NCI-H187 treated with DMSO at 0.1 percent for 48 hours (cell line): ENCODE data around the gene CCBE1.

ENCODE experiments used
- DNase-seq: peaks from one replicate; lab custom pipeline; 2025; lab: John Stamatoyannopoulos, UW

The CCBE1 gene

DNA sequence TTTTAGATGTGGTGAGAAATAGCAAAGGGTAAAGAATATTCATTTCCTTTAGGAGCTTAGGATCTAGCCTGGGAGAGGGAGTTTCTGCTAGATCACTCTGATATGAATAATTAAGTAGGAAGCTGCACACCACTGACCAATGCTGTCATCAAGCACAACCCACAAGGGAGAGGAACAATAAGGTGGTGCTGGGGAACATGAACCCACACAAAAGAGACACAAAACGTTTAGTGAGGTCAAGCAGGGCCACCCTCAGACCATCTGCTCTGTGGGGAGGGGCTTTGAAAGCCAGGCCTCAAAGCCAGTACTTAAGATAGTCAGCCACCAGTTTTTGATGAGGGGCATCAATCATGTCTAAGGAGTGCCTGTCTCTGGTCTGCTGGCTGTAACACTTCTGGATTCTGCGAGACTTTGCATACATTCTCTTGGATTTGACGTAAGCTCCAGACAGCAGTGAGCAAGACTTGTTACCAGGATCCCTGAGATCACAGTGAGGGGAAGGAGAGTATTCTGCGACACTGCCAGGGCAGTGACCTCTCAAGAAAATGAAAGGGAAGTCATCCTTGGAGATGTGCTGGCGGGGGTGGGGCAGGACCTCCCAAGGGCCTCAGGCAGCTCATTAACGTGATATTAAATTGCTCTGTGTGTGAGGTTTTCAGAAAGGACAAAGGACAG is 127.0 kb downstream of the CCBE1 start:
- DNase-seq, result no peak

DNA sequence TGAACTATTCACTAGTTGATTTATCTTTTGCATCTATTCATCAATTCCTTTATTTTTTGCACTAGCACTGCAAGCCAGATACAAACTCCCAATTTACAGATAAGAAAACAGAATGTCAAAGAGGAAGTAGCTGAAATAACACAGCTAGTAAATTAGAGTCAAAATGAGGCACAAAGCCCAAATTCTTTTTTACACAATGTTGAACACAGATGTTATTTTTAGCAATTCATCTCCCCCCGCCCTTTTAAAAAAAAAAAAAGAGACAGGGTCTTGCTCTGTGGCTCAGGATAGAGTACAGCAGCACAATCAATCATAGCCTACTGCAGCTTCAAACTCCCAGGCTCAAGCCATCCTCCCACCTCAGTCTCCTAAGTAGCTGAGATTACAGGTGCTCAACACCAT is 127.8 kb downstream of the CCBE1 start:
- no peak for DNase-seq

DNA sequence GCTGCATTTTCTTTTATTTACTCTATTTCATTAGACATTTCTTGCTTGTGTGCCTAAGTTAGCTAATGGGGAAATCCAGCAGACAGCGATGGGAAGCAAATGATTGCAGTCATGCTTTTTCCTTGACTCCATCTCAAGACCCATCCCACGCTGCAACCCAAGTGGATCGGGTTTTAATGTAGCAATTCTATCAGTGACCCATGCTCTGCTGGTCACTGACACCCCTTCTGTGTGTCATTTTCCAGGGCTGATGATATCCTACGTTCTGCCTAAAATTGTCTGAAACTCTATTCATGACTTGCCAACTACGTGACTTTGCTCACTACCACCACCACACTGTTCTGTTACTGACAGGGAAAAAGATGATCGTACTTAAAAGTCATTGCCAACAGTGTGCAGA is 129.8 kb downstream of the CCBE1 start:
- DNase-seq, result no peak

DNA sequence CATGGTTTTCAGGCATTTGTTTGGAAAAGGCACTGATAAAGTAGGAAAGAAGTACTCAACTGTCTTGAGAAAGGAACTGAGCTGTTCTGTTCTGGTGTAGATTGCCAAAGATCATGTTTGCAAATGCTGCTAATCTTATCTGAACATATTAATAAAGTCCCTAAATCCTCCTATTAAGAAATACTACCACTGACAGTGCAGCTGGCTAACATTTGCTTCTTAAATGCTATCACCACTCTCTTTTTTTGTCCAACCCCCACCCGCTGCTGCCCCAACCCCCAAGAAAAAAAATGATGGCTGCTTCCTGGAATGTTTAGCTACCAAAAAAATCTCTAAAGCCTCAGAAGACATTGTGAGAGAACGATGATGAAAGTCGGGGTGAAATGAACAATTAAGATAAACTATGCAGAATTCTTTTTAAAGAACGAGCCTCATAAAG is 130.7 kb downstream of the CCBE1 start:
- DNase-seq, result no peak

DNA sequence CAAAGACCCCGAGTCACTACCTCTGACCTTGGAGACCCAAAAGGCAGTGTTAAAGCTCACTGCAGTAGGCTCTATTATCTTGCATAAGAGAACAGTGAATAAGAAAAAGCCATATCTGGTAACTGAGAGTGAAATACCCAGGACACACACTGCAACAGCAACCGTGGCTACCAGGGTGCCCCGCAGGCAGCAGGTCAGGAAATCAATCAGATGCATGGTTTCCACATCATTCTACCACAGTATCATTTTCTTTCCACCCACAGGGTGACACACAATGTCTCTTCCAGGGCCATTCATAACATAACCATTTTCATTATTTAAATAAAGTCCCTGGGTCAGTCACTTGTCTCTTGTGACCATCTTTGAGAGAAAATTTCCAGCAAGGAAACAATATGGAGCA is 131.3 kb downstream of the CCBE1 start:
- DNase-seq, result no peak

DNA sequence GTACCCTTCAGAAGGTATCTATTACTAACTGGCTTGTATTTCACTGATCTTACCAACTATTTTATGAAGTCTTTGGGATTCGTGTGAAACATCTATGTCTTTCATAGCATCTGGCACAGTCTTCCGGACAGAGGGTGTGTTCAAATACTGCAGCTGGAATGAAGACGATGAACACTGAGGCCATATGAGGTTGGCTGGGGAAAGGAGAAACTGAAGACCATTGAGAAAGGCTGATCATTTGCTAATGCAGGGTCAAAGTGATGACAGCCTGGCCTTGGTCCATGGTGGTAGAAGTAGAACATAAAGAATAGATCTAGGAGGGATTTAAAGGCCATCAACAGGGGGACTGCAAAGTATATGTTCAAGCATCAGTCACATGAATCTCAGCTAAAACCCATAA is 132.7 kb downstream of the CCBE1 start:
- no peak for DNase-seq

DNA sequence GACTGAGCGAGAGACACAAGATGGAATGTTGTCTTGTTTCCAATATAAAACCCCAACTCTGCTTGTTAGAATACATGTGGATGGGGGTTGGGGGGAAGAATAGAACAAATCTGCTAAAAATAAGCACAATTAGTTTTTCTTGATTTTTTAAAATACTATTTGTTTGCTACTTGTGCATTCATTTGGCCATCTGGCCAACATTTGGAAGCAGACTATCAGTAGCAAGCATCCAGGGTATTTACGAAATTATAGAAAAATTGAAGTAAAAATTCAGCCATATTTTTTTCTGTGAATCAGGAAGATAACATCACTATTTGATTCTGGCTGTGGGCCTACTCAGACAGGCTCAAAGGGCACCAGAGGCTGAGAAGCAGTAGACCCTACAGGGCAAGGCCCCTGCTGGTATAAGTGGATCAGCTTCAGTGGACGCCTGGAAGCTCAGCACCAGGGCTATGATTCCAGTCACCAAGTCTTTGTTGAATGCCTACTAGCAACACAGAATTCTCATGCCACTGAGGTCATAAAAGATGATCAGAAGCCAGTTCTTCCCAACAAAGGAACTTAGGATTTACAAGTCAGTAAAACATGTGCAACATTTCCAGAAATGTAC is 133.9 kb downstream of the CCBE1 start:
- no peak for DNase-seq

DNA sequence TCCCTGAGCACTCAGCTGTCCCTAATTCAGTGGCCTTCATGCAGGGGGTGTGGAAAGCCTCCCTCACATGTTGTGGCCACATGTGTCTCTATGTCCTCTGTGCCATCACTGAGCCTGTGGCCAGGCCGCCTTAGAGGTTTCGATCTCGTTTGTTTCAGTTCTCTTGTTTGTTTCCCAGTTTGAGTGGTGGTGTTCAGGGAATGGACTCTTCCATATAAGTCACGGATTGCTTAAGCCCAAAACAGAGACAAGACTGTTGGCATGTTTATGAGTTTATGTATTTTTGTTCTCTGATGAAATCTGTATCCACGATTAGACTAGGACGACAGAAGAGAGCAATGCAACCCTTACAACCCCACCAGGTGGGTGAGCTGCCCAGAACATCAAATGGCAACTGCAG is 134.5 kb downstream of the CCBE1 start:
- DNase-seq, result no peak

DNA sequence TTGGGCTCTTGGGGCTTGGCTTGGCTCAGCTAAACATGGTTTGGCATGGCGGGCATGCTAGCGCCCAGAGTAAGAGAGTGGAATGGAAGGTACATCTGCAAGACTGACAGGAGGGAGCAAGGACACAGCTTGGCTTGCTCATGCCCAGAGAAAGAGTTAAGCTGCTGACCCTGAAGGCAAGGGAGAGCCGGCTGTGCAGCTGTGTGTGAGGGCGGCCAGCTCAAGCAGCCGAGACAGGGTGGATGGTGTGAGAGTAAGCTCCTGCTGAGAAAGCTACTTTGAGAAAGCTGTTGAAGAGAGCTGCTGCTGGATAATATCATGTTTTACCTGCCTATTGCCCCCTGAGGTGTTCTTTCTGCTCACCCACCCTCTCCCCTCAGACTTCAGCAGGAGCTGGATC is 135.6 kb downstream of the CCBE1 start:
- no peak for DNase-seq

DNA sequence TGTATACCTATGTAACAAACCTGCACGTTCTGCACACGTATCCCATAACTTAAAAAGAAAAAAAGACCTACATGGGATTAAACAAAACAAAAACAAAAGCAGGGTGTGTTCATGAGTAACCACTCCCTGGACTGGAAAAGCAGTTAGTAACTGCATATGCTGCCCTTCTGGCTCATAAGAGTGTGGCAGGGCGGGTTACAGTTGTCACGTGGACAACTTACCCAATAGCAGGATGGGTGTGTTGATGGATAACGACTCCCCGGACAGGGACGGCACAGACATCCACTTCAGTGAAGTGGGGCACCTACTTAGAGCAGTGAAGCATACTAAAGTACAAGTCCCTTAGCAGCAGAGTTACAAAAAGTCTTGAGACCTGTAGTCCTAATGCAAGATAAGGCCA is 136.7 kb downstream of the CCBE1 start:
- DNase-seq, result peak; percentile 57

DNA sequence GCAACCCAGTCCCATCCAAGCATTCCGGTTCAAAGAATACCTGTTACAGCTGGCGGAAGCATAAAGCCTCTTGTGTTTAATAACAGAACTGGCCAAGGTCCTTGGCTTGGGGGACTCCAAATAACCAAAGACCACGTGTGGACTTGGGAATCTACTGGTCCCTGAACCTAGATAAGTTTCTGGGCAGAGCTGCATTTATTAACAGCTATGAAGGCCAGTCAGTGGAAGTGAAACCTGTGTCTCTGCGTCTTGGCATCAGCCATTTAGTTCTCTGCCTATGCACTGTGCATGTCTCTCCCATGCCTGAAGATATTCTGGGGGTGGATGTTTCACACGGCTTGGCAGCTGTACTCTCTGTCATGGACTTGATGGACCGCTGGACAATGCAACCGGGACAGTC is 137.7 kb downstream of the CCBE1 start:
- no peak for DNase-seq

DNA sequence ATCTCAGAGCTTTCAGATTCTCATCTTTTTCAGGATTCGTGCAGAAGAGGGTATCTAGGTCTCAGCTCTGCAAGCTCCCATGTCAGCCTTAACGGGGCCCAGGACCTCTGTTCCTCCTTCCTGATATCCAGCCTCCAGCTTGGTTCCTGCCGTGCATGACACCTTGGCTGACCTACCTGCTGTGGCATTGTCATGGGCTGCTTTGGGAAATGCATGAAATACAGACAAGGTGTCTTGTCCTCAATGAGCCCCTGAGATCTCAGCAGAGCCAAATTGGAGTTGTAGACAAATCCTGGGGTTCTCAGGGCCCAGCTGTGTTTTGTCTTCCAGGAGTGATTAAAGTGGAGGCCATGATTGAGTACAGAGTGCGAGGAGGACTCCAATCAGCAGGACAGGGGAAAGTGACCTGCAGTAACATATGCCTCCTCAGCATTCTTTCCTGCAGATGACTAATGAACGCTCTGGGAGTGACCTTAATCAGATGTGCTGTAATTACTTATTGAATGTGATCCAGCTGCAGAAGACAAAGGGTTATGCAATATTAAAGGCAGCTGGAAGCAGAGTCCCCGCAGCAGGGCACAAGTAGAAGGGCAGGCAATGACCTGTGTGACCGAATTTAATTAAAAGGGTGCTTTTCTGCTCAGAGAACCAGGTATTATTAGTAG is 141.1 kb downstream of the CCBE1 start:
- DNase-seq, result no peak

DNA sequence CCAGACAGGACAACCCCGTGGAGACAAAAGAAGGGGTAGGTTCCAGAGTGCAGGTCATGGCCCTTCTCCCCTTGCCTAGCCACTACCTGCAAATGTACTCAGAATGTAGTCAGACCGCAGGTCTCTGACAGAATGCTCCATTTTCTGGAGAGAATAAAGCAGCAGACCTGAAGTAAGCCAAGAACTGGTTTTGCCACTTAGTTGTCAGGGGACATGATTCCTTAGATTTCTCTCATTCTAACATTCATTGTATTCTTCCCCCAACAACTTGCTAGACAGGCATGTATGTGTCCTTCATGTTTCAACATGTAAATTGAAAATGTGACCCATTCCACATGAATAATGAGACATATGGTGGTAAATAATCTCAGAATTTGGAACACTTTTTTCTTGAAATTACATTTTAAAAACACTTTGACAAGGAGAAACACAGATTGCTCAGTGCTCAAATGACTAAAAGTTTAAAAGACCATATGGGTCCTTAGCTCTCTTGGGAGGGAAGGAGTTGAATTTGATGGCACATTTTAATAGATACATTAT is 142.4 kb downstream of the CCBE1 start:
- DNase-seq, result no peak

DNA sequence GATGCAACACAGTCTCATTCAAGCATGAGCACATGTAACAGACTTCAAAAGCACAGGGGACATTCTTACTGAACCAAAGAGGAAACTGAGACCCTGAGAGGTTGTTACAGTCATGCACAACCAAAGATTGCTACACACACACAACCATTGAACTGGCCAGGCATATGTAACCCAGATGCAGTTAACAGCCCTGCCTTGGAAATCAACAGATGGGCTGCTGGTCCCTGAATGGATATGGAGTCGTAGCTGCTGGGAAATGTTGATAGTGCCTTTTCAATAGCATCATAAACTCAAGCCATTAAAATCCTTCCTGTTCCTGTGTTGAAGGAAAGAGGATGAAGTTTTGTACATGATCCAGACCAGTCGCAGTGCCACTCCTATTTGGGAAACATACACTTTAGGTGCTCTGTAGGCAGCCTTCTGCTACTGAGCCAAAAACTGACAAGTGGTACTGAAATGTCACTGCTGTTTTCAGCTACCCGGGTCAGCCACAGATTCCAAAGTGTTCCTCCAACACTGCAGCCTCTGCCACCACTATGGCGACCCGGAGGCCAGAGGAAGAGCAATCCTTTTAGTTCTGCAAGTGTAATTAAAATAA is 143.9 kb downstream of the CCBE1 start:
- DNase-seq, result no peak

DNA sequence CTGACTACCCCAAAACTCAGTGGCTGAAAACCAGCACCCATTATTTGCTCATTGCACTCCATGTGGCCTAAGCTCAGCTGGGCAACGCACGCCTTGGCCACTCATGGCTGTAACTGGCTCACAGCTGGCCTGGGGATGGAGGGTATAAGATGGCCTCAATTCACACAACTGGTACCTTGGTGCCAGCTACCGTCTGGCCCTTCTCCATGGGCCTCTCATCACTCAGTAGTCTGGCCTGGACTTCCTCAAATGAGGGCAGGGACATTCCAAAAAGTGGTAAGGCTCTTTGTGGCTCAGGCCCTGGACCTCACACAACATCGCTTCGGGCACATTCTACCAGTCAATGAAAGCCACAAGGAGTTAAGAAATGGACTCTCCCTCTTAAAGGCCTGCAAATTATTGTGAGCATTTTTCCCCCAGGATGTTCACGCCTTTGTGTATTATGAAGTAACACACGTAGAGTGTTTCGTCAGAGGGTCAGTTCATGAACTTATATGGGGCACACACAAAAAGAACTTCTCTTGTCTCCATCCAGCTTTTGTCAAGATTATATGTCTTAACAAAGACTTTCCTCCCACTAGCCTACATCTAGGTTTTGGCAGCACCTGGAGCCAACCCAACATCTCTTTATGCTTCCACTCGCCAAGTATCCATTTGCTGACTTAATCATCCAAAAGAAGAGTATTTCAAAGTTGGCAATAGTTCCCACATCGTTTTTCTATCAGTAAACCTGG is 145.2 kb downstream of the CCBE1 start:
- no peak for DNase-seq

DNA sequence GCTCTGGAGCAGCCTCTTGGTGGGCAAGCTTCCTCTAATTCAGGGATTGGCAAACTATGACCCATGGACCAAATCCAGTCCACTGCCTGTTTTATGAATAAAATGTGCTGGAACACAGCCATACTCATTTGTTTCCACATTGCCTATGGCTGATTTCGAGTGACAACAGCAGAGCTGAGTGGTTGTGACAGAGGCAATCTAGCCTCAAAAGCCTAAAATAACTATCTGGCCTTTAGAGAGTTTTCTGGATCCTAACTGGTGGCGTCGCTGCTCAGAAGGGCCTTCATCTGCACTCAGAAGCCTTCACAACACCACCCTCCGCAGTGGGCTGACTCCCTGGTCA is 147.1 kb downstream of the CCBE1 start:
- no peak for DNase-seq

DNA sequence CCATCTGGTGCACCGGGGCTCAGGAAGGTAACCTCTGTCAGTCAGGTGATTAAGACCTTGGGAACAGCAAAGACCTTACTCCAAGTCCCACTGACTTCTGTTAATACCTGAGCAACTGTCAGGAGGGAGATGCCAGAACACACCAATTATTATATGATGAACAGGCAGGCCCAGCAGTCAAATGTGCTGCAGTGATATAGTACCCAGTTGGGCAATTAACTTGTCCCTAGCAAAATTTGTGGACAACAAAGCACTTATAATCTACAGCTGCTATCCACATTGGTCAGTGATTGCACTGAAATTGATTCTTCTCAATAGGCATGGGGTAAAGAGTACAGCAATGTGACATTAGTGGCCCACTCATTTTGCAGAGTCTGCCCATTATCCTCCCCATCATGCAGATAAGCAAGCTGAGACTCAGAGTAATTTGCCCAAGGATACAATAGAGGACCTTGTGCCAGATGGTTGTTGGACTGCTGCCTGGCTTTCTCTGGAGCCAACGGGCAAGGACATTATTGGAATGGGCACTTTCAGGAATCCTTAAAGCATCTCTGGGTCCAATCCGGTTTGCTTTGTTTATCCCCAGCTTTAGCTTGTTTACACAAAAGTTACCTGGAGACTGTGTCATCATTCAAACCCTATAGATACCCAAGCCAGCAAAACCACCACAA is 147.6 kb downstream of the CCBE1 start:
- DNase-seq, result no peak

DNA sequence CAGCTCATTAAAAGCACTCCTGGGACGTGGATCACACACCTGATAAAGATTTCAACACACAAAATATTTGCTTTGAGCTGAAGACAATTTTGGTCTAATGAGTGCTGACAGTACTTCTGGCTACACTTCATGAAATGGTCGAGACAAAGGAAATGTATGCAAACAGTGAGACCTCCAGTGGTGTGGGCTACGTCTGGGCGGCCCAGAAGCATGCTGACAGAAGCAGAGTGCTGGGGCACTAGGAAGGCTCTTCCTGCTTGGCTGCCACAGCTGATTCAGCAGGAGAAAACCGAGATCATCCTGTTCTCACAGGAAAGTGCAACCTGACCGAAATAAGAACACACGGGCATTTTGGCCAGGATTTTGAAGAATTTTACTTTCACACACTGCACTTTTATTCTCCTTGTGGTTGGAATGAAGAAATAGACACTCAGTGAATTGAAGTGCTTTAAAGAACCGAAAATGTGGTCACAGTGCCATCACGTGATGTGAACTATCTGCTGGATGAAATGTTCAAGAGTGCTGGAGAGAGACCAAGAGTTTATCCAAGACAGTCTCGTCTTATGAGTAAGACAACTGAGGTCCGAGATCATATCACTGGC is 149.5 kb downstream of the CCBE1 start:
- DNase-seq, result no peak

DNA sequence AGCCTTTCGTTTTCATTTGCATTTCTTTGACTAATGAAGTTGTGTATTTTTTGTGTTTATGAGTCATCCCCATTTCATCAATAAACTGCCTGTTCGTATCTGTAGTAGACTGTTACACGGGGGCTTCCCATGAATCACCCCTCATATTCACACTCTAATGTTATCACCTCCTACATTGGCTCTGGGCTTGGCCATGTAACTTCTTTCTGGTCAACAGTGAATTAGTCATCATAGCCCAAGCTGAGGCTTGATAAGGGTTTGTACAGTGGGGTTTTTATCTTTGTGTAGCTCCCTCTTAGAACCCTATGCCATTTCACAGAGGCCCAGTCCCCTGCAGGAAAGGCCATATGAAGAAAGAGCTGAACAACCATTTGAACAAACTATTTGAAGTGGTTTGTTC is 151.0 kb downstream of the CCBE1 start:
- DNase-seq, result no peak

DNA sequence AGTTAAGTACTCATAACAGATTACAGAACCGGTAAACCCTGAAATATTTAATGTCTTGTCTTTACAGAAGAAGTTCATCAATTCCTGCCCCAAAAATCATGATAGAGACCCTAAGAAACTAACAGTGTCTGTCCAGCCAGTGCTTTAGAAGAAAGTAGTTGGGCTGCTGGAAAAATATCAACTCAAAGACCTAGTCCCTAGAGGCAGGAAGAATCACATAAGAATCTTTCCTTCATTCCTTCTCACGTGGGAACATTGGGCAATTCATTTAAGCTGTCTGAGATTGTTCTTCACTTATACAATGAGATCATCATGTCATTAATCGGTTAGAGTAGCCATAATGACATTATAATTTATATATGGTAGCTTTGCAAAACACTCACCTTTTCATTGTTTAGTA is 156.4 kb downstream of the CCBE1 start:
- DNase-seq, result no peak

DNA sequence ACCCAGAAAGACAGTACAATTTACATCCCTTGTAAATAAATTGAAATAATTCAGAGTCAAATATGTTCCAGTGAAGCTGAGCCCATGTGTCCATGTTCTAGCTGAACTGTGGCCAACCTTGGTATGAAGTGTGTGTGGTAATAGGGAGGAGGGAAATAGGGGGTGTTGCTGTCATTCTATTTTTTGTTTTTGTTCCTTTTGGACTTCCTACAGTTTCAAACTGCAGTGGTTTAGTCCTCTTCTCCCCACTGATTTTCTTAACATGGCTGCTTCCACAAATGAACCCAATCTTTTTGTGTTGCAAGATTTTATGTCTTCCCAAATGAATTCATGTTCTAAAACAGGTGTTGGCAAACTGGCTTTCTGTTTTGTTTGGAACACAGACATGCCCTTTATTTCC is 156.9 kb downstream of the CCBE1 start:
- no peak for DNase-seq
